ENCODE results near the gene ADAMTSL2. TPM values are rescaled to one million over a fixed set of nuclear protein-coding genes. Genes with fewer than 3 reads are reported as not detected.
A peak's percentile ranks its signal among the peaks of the same experiment; 100 is the strongest.

Gene ADAMTSL2
- total RNA-seq, 1 donor from 2014 or later: 0.88 TPM

DNA sequence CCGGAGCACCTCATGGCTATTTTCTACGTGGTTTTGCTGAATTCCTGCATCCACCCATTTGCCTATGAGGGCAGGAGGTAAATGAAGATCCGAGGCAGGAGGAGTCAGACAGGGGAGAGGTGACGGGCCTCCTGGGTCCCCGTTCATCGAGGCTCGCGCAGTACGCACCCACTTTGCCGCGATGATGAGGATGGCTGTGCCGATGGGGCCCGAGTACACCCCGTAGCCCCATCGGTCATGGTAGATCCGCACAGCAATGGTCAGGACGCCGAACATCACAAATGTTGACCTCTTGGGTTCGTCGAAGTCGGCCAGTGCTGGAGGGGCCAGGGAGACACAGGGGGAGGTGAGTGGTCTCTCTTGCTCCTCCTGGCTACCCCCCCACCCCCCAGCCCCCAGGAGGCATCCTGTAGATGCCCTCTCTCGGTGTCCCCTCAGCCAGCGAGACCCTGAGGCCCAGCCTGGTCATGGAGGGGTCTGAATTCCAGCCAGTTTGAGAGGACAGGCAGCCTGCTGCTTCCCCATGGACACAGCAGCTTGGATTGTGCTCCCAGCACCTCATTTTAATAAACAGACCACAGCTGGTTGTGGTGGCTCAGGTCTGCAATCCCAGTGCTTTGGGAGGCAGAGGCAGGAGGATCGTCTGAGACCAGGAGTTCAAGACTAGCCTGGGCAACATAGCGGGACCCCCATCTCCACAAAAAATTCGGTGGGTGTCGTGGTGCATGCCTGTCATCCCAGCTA is 15.6 kb upstream of the ADAMTSL2 start:
- ATAC-seq: no peak

DNA sequence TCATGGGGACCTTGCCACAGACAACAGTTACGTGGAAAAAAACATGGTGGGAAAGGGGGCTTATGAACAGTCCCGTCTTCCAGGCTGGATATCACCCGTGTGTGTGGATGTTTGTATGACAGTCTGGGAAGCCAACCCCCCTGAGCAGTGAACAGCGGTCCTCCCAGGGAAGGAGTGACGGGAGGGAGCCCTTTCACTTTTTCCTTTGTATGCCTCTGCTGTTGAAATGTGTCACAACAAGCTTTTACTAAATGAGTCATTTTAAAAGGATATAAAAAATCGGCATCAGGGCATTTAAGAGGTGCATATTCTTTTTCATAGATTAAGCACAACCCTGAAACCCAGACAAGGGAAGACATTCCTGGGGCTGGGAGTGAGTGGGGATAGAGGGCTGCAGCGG is 14.8 kb upstream of the ADAMTSL2 start:
- ATAC-seq: peak; percentile 5

DNA sequence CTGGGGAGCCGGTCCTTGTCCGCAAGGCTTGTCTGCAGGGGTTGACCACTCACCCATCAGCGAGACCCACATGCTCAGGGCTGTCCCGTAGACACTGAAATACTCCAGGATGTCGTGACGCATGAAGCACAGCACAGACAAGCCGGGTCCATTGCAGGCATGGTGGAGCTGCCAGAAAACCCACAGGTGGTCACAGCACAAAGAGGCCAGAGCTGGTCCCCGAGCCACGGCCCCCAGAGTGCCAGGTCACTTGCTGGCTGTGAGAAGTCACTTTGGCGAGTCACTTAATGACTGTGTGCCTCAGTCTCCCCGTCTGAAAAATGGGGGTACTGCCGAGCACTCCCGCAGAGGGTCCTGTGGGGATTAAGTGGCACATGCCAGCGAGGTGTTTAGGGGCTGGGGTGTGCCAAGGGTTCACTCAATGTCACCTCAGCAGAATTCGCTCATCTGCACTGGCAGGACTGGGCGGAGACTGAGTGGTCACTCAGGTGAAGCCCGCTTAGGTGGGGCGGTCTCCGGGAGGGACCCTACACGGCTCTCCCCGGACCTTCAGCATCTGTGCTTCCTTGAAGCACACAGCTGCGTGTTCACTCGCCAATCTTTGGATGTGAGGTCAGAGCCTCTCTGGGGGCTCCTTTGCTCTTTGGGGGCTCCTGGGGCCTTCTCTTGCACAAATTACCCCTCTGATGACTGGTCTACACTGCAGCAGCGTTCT is 14.2 kb upstream of the ADAMTSL2 start:
- ATAC-seq: no peak

DNA sequence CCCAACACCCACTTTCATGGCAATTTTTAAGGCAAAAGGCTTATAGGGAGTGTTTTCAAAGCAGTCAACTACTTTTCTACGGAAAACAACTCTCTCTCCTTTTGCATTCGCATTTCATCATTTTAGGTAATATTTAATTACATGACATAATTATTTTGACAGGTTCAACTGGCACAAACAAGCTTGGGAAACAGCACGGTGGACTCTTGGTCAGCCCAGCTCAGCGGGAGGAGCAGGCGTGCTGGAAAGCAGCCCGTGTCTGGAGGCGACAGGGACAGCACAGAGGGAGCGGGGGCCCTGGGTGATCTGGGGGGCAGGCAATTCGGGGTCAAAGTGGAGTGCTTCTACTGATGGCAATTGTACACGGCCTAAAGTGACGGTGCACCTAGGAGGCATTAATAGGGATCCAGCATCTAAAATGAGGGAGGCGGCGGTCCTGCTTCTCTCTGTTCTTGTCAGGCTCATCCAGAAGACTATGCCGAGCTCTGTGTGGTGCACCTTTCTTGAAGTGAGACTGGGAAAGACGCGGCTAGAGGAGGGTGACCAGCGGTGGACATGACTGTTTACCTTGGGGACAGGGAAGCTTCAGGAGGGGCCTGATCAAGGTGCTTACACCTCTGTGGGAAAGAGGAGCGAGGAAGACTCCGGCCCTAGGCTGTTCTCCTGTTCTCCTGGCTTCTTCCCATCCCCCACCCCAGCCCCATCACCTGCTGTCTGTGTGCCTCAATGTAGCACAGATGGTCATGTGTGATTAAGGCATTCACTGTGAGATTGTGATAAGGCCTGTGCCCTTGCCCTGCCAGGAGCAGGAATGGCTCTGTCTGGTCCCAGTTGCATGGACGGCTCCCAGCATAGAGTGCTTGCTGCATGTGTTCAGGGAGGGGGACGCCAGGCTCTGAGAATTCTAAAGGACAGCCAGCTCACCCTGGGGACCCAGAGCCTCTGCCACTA is 13.1 kb upstream of the ADAMTSL2 start:
- ATAC-seq: no peak

DNA sequence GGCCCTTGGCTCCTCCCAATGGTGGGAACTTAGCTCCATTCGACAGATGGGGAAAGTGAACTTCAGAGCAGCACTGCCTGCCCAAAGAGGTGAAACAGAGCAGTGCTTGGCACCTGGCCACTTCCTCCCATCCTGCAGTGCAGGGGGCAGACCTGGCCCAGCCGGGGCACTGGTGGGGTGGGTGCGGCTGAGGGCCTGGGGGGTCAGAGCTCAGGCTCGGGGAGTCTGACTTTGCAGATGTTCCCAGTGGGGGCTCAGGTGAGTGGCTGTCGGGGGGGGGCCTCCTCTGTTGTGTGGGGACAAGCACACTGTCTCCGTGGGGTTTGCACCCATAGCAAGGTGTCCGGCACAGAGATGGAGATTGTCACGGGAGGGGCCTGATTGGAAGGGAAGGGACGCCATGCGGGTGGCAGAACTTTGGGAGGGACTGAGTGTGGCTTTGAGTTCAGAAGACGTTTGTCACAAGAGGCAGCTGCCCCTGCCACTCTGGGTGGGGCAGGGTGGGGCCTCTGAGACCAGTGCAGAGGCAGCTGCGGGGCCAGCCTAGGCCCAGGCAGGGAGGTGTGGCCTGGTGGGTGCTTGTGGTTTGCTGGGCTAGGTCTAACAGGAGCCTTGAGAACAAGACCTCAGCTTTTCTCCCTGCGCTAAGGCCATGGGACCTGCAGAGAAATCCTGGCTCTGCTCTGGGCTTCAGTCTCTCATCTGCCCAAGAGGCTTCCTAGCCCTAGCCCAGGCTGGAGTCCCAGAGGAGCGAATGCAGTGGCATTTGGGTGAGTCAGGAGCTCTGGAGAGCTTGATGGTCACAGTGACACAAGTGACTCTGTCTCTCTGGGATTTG is 12.2 kb upstream of the ADAMTSL2 start:
- no peak for ATAC-seq

GRCh38 chr9:133523106-133523505 is 11.4 kb upstream of the ADAMTSL2 start:
- ATAC-seq: no peak

DNA sequence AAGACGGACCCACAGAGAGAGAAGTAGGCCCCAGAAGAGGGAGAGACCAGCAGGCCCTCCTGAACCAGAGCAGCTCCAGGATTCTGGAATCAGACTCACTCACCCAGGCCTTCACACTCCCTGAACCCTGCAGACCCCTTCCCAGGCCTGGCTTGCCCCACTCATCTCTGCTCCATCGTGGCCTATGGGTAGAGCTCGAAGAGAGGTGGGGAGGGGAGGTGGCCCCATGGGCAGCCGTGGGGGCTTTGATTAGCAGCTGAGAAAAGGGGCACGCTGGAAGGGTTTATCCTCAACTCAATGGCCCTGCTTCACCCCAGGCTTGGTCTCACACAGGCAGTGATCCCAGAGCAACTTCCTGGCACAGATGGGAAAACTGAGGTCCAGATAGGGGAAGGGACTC is 10.4 kb upstream of the ADAMTSL2 start:
- ATAC-seq: no peak

- no peak for ATAC-seq
Observed at GRCh38 chr9:133524679-133525228, 9.8 kb upstream of the ADAMTSL2 start, which contains the start of gene MYMK. Gene MYMK (minus strand): TSS chr9:133524959. CDS start chr9:133524844, 115 bp downstream.

- no peak for ATAC-seq
Observed at GRCh38 chr9:133525677-133526076, 8.8 kb upstream of the ADAMTSL2 start.

DNA sequence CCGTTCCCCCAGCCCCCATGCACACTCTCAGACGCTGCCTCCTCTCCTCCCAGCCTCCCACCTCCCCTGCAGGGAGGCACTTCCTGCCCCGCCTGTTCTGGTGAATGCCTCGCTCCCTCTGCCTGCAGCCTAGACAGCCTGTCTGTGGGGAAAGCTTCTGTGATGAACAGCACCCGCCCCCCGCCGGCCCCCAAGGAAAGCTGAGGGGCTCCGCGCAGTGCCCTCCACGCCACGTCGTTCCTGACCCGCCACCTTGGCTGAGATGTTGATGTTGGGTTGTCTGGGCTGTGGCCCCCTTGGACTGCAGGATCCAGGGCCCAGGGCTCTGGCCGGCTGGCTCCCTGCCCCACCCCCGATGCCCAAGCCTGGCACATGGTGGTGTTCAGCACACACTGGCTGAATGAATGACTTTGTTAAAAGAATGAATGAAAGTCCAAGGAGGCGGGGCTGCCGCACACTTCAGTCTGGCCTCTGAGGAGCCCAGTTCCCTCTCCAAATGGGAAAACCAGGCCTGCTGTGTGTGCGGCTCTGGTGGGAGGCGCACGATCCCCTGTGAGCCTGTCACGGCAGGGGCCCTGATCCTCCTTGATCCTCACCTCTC is 7.7 kb upstream of the ADAMTSL2 start:
- ATAC-seq: no peak

DNA sequence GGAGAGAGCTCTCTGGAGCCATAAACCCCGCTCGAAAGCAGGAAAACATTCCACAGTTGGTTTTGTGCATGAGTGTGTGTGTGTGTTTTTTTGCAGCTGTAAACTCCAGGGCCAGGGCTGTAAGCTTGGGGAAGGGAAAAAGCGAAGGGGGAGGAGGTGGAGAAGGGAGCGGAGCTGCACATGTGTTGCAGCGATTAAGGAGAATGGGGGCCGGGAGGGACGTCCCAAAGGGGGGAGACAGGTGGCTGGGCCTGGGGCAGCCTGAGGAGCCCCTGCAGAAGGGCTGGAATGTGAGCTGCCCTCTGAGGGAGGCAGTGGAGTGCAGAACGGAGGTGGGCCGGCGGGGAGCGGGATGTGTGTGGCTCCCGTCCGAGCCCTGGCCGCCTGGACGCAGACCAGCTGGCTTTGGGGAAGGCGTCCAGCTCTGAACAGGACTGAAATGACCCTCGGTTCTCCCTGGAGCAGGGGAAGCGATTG is 7.0 kb upstream of the ADAMTSL2 start:
- no peak for ATAC-seq

DNA sequence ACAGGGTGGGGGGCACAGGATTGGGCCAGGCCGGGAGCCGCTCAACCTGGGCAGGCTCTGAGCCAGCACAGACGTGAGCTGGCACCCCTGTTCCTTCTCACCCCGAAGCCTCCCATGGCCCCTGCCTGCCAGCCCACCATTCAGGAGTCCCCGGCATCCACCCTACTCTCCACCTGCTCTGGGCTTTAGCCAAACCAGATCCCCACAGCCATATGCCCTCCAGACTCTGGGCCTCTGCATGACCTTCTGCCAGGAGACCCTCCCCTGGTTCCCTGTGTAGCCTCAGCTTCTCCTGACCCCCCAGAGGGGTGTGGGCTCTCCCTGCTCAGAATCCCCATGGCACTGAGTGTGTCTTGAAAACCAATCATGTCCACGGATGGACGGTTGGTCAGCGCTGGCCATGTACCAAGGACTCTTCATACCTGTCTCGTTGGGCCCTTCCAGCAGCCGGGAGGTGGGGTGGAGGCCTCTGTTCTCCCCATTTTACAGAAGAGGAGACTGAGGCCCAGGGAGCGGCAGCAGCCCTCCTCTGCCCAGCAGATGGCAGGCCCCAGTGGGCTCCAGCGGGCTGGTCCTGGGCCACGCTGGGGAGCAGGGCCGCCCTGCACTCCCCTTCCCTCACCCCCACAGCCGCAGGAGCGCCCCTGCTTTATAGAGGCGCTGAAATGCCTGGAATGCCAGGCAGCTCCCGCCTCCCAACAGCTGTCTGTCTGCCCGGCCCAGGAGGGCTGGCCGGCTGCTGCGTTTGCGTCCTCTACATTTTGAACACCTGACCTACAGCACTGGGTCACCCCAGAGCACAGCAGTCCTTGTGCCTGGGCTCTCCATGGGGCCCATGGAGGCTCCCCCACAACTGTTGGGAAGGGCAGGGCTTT is 6.3 kb upstream of the ADAMTSL2 start:
- no peak for ATAC-seq

DNA sequence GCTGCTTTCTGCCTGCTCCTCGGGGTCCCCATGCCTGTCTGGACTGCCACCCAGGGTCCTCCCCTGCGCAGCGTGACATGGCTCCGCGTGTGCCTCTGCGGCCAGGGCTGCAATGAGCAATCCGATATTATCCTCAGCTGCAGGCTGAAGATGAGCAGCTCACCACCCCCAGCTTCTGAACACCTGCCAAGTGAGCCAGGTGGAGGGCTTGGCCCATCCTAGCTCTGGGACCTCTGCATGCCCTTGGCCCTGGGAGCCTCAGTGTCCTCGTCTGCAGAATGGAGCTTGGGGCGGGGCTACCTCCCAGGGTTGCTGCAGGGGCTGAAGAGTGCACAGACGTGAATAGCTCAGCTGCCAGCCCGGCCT is 5.6 kb upstream of the ADAMTSL2 start:
- no peak for ATAC-seq

- ATAC-seq: no peak
Observed at GRCh38 chr9:133529457-133529856, 5.0 kb upstream of the ADAMTSL2 start.

GRCh38 chr9:133529874-133530273 is 4.6 kb upstream of the ADAMTSL2 start:
- no peak for ATAC-seq

GRCh38 chr9:133531293-133531692 is 3.2 kb upstream of the ADAMTSL2 start:
- no peak for ATAC-seq

- peak; percentile 56 for ATAC-seq
Observed at GRCh38 chr9:133532937-133533668, 1.4 kb upstream of the ADAMTSL2 start.

DNA sequence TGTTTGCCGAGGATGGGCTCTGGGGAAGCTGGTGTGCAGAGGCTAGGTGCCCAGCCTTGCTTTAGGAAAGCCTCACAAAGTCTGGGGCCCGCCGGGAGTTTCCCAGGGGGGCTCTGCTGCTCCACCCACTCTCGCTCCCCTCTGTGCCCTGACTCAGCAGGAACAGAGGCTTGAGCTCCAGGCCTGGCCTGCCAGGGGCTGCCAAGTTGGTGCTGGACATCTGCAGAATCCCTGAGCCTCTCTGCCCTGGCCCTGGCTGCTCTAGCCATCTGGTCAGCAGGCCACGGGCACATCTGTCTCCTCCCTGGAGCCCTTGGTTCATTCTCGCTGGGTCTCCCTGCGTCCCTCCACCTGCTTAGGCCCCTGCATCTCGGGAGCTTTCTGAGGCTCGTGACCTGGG is 647 bp upstream of the ADAMTSL2 start:
- no peak for ATAC-seq

DNA sequence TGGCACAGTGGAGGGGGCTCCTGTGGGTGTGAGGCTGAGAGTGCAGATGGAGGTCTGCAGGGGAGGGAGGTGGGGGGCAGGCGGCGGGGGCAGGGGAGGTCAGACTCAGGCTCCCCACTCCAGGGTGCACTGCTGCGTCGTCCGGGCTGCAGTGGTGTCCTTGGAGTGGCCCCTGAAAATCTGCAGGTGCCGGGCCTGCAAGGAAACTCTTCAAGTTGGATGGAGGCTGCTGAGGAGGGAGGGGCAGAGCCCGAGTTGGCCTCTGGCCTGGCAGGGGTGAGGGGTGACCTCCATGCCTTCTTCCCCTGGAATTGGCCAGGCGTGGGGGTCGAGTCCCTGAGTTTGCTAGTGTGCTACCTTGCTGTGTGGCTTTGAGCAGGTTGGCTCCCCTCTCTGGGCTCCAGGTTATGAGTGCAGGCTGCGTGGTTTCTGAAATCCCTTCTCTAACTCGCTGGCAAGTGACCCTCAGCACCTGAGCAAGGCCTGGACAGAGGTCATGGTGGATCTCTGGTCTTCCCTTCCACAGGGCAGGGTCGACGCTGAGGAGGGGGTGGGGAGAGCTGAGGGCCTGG is 888 bp downstream of the ADAMTSL2 start:
- ATAC-seq: no peak

Measured in esophagus mucosa (tissue), 1 donor.